Ishikawa (cell line): ENCODE results near the gene ATP2C2.

ENCODE experiments used
- CEBPB ChIP-seq: IDR thresholded peaks from 2 replicates; pipeline ENCODE4 v1.6.1; 2012
- CREB1 ChIP-seq: IDR thresholded peaks from 2 replicates; pipeline ENCODE4 v1.6.1; 2012; ENCODE audit warnings: low read depth
- EGR1 ChIP-seq: IDR thresholded peaks from 2 replicates; pipeline ENCODE4 v1.6.1; 2012
- EP300 ChIP-seq: IDR thresholded peaks from 2 replicates; pipeline ENCODE4 v1.6.1; 2012; ENCODE audit warnings: borderline replicate concordance
- FOXM1 ChIP-seq: IDR thresholded peaks from 2 replicates; pipeline ENCODE4 v1.6.1; 2012; ENCODE audit warnings: low read depth, borderline replicate concordance
- NFIC ChIP-seq: IDR thresholded peaks from 2 replicates; pipeline ENCODE4 v1.6.1; 2012
- RAD21 ChIP-seq: IDR thresholded peaks from 2 replicates; pipeline ENCODE4 v1.6.1; 2012; ENCODE audit warnings: low read depth
- TAF1 ChIP-seq: IDR thresholded peaks from 2 replicates; pipeline ENCODE4 v1.6.1; 2012; ENCODE audit warnings: low read depth, mild to moderate bottlenecking
- TCF12 ChIP-seq: IDR thresholded peaks from 2 replicates; pipeline ENCODE4 v1.6.1; 2012; ENCODE audit warnings: low read depth
- TEAD4 ChIP-seq: IDR thresholded peaks from 2 replicates; pipeline ENCODE4 v1.6.1; 2012
- YY1 ChIP-seq: IDR thresholded peaks from 2 replicates; pipeline ENCODE4 v1.6.1; 2012; ENCODE audit warnings: low read depth
- ZBTB7A ChIP-seq: IDR thresholded peaks from 2 replicates; pipeline ENCODE4 v1.6.1; 2012; ENCODE audit warnings: low read depth
- TF ChIP-seq, protein P1 (sequence below): IDR thresholded peaks from 2 replicates; pipeline ENCODE4 v1.6.1; 2012; ENCODE audit warnings: low read depth, mild to moderate bottlenecking
- TF ChIP-seq, protein P2 (sequence below): IDR thresholded peaks from 2 replicates; pipeline ENCODE4 v1.6.1; 2012
- TF ChIP-seq, protein P3 (sequence below): IDR thresholded peaks from 2 replicates; pipeline ENCODE4 v1.6.1; 2012

Gene ATP2C2

GRCh38 chr16:84498223-84498610, 129.9 kb downstream of the ATP2C2 start:
- TF ChIP-seq NFIC (no peak), YY1 (no peak), RAD21 (no peak), TAF1 (no peak), TEAD4 (no peak), ZBTB7A (no peak), CREB1 (no peak), EGR1 (no peak), TCF12 (no peak), FOXM1 (no peak), CEBPB (no peak), EP300 (no peak)
- TF ChIP-seq, protein P1, sequence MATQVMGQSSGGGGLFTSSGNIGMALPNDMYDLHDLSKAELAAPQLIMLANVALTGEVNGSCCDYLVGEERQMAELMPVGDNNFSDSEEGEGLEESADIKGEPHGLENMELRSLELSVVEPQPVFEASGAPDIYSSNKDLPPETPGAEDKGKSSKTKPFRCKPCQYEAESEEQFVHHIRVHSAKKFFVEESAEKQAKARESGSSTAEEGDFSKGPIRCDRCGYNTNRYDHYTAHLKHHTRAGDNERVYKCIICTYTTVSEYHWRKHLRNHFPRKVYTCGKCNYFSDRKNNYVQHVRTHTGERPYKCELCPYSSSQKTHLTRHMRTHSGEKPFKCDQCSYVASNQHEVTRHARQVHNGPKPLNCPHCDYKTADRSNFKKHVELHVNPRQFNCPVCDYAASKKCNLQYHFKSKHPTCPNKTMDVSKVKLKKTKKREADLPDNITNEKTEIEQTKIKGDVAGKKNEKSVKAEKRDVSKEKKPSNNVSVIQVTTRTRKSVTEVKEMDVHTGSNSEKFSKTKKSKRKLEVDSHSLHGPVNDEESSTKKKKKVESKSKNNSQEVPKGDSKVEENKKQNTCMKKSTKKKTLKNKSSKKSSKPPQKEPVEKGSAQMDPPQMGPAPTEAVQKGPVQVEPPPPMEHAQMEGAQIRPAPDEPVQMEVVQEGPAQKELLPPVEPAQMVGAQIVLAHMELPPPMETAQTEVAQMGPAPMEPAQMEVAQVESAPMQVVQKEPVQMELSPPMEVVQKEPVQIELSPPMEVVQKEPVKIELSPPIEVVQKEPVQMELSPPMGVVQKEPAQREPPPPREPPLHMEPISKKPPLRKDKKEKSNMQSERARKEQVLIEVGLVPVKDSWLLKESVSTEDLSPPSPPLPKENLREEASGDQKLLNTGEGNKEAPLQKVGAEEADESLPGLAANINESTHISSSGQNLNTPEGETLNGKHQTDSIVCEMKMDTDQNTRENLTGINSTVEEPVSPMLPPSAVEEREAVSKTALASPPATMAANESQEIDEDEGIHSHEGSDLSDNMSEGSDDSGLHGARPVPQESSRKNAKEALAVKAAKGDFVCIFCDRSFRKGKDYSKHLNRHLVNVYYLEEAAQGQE, result no peak
- TF ChIP-seq, protein P2, sequence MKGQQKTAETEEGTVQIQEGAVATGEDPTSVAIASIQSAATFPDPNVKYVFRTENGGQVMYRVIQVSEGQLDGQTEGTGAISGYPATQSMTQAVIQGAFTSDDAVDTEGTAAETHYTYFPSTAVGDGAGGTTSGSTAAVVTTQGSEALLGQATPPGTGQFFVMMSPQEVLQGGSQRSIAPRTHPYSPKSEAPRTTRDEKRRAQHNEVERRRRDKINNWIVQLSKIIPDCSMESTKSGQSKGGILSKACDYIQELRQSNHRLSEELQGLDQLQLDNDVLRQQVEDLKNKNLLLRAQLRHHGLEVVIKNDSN, result no peak
- TF ChIP-seq, protein P3, sequence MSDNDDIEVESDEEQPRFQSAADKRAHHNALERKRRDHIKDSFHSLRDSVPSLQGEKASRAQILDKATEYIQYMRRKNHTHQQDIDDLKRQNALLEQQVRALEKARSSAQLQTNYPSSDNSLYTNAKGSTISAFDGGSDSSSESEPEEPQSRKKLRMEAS, result no peak

DNA sequence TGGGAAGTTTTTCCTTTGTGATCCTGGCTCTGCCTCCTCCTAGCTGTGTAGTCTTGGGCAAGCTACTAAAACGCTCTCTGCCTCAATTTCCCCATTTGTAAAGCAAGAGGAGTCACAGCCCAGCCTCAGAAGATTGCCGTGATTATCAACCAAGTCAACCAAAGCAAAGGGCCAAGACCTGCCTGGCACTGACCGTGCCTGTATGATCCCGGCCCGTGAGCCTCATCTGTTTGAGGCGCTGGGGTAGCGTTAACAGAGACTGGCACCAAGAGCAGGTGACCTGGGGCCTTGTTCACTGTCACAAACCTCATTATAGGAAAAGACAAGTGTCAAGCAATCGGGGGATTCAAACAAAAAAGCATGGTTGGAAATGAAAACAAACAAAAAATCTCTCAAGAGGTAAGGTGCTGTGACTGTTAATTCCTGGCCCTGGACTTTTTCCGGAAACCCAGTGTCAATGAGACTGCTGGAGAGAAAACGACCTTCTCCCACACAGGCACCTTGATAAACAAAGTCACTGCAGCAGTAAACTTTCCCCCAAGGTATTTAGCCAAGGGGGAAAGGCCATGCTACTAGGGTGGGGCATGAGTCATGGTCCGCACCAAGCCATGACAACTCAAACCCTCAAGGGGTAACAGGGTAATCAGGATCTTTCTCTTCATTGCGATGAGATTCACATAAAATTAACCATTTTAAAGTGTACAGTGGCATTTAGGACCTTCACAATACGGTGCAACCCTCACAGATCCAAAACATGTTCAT, 130.7 kb downstream of the ATP2C2 start:
- TF ChIP-seq CEBPB (no peak), RAD21 (no peak), TAF1 (no peak), EGR1 (no peak)
- TF ChIP-seq, protein P1, result no peak
- TF ChIP-seq, protein P3, result no peak

- TF ChIP-seq, protein P2, result no peak
- no peak for TF ChIP-seq ZBTB7A
- no peak for TF ChIP-seq RAD21
- TF ChIP-seq YY1, result no peak
- no peak for TF ChIP-seq TEAD4
- no peak for TF ChIP-seq TAF1
- TF ChIP-seq NFIC, result no peak
- TF ChIP-seq TCF12, result no peak
- no peak for TF ChIP-seq CREB1
- TF ChIP-seq, protein P1, result no peak
- TF ChIP-seq EGR1, result no peak
- TF ChIP-seq, protein P3, result no peak
- no peak for TF ChIP-seq CEBPB
- TF ChIP-seq FOXM1, result no peak
- TF ChIP-seq EP300, result no peak
Measured at GRCh38 chr16:84499638-84500037, 131.3 kb downstream of the ATP2C2 start.

DNA sequence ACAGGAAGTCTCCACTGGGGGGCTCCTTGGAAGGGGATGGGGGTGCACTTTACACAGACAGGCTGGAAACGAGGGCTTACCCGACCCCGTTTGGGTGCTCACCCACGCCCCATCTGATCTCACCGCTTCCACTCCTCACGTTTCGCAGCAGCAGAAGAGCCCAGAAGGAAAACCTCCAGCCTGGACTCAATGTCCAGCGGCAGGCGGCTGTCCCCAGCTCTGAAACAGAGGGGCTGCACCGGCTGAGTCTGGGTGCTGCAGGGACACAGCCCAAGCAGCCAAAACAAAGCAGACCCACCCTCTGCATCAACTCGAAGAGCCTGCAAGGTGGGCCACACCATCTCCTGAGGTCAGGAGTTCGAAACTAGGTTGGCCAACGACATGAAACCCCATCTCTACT, 132.2 kb downstream of the ATP2C2 start:
- TF ChIP-seq EGR1 (no peak), TAF1 (no peak), CREB1 (no peak), TCF12 (no peak), RAD21 (no peak), TEAD4 (no peak), CEBPB (no peak), ZBTB7A (no peak), YY1 (no peak)
- TF ChIP-seq, protein P1, result no peak
- TF ChIP-seq, protein P2, result no peak
